GM21515 (cell line): Measurements from ENCODE around the gene PIPOX.

ENCODE experiments used
- ATAC-seq: cut with Tn5 transposase; IDR thresholded peaks from one replicate; pipeline ENCODE4 v1.9.1; 2021; ENCODE audit not compliant: unreplicated experiment

Gene PIPOX, protein sequence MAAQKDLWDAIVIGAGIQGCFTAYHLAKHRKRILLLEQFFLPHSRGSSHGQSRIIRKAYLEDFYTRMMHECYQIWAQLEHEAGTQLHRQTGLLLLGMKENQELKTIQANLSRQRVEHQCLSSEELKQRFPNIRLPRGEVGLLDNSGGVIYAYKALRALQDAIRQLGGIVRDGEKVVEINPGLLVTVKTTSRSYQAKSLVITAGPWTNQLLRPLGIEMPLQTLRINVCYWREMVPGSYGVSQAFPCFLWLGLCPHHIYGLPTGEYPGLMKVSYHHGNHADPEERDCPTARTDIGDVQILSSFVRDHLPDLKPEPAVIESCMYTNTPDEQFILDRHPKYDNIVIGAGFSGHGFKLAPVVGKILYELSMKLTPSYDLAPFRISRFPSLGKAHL

DNA sequence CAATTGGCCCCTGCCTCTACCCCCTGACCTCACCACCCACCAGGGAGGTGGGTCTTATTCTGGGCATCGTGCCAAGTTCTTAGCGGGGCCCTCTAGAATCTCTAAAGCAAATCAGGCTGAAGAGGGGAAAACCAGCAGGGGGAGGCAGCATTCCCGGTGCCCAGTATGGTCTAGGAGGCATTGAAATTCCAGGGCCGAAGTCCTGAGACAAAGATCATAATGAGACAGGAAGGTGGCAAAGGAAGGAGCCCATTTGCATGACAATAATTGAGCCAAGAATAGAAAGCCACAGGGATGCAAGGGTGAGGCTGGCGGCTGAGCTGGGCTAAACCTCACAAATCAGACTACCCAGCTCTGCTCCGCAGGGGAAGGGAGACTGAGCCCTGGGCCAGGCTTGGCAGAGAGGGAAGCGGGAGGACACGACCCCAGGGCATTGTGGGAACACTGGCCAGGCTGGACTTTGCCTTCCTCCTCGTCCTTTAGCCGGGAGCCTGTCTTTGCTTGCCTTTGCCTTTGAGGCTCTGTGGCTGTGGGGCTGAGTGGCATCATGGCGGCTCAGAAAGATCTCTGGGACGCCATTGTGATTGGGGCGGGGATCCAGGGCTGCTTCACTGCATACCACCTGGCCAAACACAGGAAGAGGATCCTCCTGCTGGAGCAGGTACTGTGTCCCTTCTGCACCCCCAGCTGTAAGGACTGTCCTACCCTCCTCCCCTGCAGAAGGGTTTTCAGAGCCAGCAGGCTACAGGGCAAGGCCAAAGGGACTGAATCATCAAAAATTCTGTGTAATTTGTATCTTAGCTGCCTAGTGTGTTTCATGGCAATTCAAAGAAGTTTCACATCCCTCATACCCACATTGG lies at the start of gene PIPOX:
PIPOX (plus strand) TSS at position 463 of the 860 bp plus-strand sequence; CDS start at position 548, 85 bp downstream.
- ATAC-seq, result no peak

GRCh38 chr17:28993645-28994426 lies 49.1 kb upstream of the PIPOX start:
- no peak for ATAC-seq

DNA sequence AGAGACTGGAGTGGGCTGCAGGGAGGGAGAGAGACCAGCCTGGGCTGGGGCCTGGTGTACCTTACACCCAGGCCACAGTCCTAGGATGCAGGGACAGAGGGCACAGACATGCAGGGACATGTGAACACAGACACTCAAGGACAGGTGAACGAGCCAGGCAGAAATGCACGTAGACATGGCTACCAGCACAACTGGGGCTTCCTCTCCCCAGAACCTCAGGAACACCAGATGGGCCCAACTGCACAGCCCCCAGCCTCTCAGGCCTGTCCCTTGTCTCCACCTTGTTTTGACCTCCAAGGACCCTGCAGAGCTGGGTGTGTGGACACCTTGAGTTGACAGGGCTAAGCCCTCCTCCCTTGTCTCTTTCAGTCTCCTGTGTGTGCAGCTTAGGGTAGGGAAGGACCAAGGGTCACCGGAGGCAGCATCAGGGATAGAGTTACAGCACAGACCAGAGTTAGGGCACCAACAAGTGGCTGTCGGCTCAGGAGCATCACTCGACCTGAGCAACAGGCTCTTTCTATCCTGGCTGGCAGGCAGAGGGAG lies 46.3 kb upstream of the PIPOX start:
- no peak for ATAC-seq

GRCh38 chr17:28997806-28998205 lies 45.1 kb upstream of the PIPOX start:
- ATAC-seq, result no peak

DNA sequence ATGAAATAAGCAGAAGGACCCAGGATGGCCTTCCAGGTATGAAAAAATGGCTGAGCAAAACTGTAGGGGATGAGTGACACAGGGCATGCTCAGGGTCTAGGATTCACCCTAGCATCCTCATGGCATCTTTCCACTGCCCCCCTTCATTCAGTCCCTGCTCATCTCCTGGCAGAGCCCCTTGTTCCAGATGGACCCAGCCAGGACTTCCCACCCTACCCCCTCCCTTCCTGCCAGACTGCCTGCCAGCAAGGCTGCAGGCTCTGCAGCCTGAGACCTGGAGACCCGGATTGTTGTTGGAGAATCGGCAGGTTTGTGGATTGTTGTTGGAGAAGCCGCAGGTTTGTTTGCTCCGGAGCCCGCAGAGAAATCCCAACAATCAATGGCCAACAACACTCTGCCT lies 43.7 kb upstream of the PIPOX start:
- no peak for ATAC-seq

- ATAC-seq, result no peak
Observed at GRCh38 chr17:29000973-29001372, 42.0 kb upstream of the PIPOX start.

GRCh38 chr17:29002811-29003210 lies 40.1 kb upstream of the PIPOX start:
- ATAC-seq, result no peak

GRCh38 chr17:29003289-29003688 lies 39.7 kb upstream of the PIPOX start:
- ATAC-seq, result no peak

GRCh38 chr17:29004081-29004692 lies 38.8 kb upstream of the PIPOX start:
- no peak for ATAC-seq

DNA sequence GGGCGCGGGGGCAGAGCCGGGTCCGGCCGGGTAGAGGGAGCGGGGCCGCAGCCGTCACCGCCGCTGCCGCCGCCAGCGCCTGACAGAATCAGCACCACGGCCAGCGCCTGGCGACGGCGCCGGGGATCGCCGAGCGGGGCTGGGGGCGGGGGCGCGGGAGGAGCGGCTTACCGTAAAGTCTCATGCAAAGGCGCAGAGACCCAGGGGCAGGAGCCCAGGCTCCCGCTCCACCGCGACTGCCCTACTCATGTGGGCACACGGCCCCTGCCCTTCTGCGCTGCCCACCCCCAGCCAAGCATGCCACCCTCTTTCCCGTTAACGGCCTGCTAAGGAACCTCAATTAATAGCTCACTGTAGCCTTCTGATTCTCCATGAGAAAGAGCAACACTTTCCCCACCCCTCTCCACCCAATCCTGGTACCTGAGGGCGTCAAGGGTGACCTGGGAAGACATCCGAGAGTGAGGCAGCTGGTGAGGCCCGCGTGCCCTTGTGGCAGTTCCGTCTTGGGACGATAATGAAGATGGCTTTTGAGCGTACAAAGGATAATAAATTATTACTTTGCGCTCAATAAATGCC lies 36.9 kb upstream of the PIPOX start, which contains the start of gene SEZ6:
SEZ6 (minus strand) TSS at position 98 of the 576 bp plus-strand sequence. CDS start 164 bp downstream, outside the sequence.
- no peak for ATAC-seq

- no peak for ATAC-seq
Observed at GRCh38 chr17:29007456-29007855, 35.5 kb upstream of the PIPOX start.

- ATAC-seq, result no peak
Observed at GRCh38 chr17:29007860-29008455, 35.0 kb upstream of the PIPOX start.

- ATAC-seq, result no peak
Observed at GRCh38 chr17:29008591-29008990, 34.4 kb upstream of the PIPOX start.

GRCh38 chr17:29010129-29010528 lies 32.8 kb upstream of the PIPOX start:
- ATAC-seq, result no peak

DNA sequence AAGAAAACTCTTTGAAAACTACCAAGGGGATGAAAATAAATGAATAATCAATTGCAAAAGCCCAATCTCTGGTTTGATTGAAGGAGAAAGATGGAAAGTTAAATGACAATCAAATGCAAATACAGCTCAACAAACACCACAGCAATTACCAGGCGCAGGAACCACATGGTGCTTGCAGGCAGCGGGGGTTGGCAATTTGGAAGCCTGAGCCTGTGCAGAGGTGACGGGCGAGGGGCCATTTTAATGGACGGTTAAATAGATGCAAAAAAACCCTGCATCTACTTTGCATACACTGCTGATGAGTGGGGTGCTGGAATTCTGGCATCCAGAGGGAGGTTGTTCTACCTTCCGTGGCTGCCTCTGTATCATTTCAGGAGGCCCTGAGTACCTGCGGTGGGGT lies 32.4 kb upstream of the PIPOX start:
- ATAC-seq, result no peak

DNA sequence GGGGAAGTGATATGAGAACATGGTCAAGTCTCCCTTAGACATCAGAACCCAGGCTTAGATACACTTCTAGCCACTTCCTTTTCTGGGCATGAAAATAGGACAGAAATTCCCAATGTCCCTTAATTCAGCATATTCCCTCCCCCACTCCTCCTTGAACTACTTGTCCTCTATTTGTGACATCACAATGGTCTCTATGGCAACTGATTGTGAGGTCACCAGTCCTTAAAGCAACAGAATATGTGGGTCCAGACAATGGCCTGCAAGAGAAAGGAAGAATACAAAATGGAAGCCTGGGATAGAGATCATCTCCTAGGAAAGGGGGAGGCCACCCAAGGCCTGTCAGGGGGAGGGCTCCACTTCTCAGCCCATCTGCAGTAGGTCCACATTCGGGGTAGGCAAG lies 30.4 kb upstream of the PIPOX start:
- no peak for ATAC-seq

DNA sequence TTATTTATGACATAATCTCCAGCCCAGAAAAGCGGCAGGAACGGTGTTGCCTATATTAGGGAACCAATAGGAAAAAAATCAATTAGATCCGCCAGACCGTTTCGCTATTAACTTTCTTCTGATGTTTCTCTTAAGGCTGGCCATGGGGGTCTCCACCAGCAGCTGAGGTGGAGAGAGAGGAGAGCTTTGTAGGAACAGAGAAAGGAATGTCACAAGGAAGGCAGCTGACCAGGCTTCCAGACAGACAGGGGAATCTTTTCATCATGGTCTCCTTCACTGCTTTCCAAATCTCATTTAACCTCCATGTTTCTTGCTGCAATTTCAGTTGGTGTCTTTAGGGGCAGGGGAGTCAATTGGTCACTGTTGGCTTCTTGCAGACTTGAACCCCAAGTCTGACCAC lies 28.2 kb upstream of the PIPOX start:
- no peak for ATAC-seq

DNA sequence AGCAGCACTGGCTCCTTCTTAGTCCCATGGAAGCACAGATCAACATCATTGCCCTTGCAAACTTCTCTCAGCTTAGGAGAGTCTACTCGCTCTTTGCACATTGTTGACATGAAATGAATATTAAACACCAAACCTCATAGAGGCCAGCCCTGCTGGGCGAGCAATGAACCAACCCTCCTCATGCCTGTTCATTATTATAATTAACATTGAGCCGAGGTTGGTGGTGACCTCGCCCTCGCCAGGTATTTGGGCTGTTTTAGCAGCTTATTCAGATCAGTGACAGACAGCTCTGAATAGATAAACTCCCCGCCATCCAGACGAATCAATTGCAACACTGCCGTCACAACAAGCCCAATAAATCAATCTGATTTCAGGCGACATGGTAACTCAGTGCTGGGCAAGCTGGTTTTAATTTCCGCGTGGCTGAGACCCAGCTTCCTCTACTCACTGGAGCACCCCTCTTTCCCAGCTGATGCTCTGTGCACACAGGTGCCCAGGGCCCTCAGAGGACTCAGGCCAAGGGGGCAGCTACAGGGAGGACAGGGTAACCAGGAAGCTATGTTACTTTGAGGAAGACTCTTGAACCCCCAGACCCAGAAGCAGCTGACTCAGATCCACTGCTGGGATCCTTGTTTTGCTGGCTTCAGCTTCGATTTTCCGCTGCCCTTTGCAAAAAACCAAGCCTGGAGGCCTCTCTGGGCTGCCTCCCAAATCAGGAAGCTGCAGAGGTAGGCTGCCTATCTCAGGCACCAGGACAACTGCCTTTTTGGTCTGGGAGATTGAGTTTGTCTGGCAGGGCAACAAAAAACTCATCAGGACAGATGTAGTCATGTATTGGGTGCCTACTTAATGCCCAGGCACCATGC lies 26.4 kb upstream of the PIPOX start:
- ATAC-seq, result no peak
